ENCODE measurements around the gene CHD2.

GRCh38 chr15:93065641-93066045 is 165.5 kb downstream of the CHD2 start:
- TF ChIP-seq, protein P1, sequence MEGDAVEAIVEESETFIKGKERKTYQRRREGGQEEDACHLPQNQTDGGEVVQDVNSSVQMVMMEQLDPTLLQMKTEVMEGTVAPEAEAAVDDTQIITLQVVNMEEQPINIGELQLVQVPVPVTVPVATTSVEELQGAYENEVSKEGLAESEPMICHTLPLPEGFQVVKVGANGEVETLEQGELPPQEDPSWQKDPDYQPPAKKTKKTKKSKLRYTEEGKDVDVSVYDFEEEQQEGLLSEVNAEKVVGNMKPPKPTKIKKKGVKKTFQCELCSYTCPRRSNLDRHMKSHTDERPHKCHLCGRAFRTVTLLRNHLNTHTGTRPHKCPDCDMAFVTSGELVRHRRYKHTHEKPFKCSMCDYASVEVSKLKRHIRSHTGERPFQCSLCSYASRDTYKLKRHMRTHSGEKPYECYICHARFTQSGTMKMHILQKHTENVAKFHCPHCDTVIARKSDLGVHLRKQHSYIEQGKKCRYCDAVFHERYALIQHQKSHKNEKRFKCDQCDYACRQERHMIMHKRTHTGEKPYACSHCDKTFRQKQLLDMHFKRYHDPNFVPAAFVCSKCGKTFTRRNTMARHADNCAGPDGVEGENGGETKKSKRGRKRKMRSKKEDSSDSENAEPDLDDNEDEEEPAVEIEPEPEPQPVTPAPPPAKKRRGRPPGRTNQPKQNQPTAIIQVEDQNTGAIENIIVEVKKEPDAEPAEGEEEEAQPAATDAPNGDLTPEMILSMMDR (IDR thresholded peaks at IDR 0.05; ENCODE audit: extremely low read depth in 1 of 2, insufficient read depth in 1 of 2, low read depth in 1 of 2, low read length in 2 of 2): no peak
- TF ChIP-seq EZH2 (IDR thresholded peaks at IDR 0.05; ENCODE audit: borderline replicate concordance, low read depth, low read length, severe bottlenecking) (no peak), FOS (IDR thresholded peaks at IDR 0.05; ENCODE audit: borderline replicate concordance, insufficient read depth, low read length) (no peak), POLR2AphosphoS5 (IDR thresholded peaks at IDR 0.05; ENCODE audit: insufficient read depth, low read depth, low read length) (no peak), MAX (IDR thresholded peaks at IDR 0.05; ENCODE audit: insufficient read depth, insufficient read length) (no peak), MYC (IDR thresholded peaks at IDR 0.05; ENCODE audit: low read depth, low read length) (no peak)
